ENCODE measurements around the gene PTGDR.

The PTGDR gene

DNA sequence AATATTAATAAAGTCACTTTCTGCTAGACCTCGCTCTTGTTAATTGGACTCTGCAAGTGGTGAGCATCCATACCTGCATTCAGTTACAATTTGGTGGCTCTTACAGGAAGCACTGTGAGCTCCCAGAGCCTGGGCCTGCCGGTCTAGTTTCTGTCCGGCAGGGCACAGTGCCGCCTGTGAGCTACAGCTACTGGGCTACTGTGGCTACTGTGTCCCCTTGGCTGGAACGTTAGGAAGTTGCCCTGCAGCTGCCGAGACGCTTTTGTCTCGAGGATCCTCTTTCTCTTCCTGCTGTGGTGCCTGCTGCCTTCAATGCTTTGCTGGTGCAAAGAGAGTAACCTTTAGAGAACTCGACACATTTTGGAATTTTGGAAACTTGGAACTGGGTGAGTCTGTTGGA, 44.6 kb upstream of the PTGDR start:
- TF ChIP-seq, protein P1, sequence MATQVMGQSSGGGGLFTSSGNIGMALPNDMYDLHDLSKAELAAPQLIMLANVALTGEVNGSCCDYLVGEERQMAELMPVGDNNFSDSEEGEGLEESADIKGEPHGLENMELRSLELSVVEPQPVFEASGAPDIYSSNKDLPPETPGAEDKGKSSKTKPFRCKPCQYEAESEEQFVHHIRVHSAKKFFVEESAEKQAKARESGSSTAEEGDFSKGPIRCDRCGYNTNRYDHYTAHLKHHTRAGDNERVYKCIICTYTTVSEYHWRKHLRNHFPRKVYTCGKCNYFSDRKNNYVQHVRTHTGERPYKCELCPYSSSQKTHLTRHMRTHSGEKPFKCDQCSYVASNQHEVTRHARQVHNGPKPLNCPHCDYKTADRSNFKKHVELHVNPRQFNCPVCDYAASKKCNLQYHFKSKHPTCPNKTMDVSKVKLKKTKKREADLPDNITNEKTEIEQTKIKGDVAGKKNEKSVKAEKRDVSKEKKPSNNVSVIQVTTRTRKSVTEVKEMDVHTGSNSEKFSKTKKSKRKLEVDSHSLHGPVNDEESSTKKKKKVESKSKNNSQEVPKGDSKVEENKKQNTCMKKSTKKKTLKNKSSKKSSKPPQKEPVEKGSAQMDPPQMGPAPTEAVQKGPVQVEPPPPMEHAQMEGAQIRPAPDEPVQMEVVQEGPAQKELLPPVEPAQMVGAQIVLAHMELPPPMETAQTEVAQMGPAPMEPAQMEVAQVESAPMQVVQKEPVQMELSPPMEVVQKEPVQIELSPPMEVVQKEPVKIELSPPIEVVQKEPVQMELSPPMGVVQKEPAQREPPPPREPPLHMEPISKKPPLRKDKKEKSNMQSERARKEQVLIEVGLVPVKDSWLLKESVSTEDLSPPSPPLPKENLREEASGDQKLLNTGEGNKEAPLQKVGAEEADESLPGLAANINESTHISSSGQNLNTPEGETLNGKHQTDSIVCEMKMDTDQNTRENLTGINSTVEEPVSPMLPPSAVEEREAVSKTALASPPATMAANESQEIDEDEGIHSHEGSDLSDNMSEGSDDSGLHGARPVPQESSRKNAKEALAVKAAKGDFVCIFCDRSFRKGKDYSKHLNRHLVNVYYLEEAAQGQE (IDR thresholded peaks at IDR 0.05; ENCODE audit: low read depth), result no peak
- no peak for TF ChIP-seq TEAD4 (IDR thresholded peaks at IDR 0.05)

DNA sequence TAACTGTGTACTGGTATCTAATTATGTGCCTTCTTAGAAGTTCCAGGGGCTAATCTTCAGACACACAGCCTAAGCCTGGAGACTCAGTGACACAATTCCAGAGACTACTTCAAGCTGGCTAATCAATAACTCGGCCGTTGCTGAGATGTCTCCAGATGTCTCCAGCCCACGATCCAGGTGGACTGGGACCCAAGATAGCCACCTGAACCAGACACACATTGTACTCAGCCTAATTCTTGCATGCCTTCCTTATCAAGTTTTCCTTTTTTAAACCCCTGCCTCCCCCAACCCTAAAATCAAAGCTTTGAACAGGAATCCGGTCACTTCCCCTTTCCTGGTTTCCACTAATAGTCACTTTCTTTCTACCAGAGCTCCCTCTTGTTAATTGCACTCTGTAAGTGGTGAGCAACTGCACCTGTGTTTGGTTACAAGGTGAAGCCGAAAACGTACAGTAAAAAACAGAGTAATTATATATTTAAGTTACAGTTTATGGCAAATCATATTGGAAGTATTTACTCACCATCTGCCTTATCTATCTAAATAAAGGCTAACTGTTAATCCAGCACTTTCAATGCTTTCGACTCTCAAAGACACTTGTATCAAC, 39.8 kb upstream of the PTGDR start:
- TF ChIP-seq FOXM1 (IDR thresholded peaks at IDR 0.05; ENCODE audit: borderline replicate concordance, low read depth) (no peak), YY1 (IDR thresholded peaks at IDR 0.05; ENCODE audit: low read depth) (no peak), RAD21 (IDR thresholded peaks at IDR 0.05; ENCODE audit: low read depth) (no peak), EP300 (IDR thresholded peaks at IDR 0.05; ENCODE audit: borderline replicate concordance) (no peak), ZBTB7A (IDR thresholded peaks at IDR 0.05; ENCODE audit: low read depth) (no peak), TEAD4 (IDR thresholded peaks at IDR 0.05) (no peak), NFIC (IDR thresholded peaks at IDR 0.05) (no peak), TCF12 (IDR thresholded peaks at IDR 0.05; ENCODE audit: low read depth) (no peak), CREB1 (IDR thresholded peaks at IDR 0.05; ENCODE audit: low read depth) (no peak), CEBPB (IDR thresholded peaks at IDR 0.05) (no peak), EGR1 (IDR thresholded peaks at IDR 0.05) (no peak), TAF1 (IDR thresholded peaks at IDR 0.05; ENCODE audit: low read depth) (no peak)
- TF ChIP-seq, protein P1 (IDR thresholded peaks at IDR 0.05; ENCODE audit: low read depth), result no peak
- TF ChIP-seq, protein P2, sequence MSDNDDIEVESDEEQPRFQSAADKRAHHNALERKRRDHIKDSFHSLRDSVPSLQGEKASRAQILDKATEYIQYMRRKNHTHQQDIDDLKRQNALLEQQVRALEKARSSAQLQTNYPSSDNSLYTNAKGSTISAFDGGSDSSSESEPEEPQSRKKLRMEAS (IDR thresholded peaks at IDR 0.05), result no peak
- TF ChIP-seq, protein P3, sequence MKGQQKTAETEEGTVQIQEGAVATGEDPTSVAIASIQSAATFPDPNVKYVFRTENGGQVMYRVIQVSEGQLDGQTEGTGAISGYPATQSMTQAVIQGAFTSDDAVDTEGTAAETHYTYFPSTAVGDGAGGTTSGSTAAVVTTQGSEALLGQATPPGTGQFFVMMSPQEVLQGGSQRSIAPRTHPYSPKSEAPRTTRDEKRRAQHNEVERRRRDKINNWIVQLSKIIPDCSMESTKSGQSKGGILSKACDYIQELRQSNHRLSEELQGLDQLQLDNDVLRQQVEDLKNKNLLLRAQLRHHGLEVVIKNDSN (IDR thresholded peaks at IDR 0.05), result no peak

DNA sequence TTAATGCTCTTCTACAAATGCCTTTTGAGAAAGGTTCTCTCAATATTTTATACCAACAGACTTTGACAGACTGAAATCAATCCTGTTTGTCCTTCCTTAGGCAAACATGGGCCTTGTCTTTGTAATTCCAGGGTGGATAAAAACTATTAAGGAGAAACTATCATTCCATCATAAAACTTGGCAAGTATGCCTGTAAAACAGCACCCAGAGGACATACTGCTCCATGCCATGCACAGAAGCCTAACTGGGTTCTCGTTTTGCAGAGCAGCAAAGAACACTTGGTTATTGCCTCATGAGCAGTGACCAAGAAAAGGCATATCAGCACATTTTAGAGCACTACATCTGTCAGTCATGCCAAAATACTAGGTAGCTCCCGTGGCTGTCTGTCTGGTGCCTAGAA, 33.8 kb upstream of the PTGDR start:
- TF ChIP-seq EP300 (IDR thresholded peaks at IDR 0.05; ENCODE audit: borderline replicate concordance), result no peak

DNA sequence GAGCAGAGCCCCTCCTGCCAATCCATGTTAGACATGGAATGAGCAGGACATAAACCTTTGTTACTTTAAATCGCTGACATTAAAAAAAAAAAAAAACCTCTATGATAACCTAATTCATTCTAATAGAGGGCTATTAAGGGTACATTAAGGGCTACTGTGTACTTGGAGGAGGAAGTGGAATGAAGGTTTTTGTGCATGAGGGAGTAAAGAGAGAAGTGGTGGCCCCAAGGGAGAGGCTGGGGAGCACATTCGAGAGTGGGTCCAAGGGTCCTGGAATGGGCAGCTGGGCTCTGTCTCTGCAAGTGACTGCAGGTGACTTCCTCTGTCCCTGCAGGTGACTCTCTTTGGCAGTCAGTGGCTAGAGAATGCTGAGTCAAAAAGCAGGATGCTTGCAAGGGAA, 32.1 kb upstream of the PTGDR start:
- TF ChIP-seq EP300 (IDR thresholded peaks at IDR 0.05; ENCODE audit: borderline replicate concordance) (no peak), NFIC (IDR thresholded peaks at IDR 0.05) (no peak), YY1 (IDR thresholded peaks at IDR 0.05; ENCODE audit: low read depth) (no peak), ZBTB7A (IDR thresholded peaks at IDR 0.05; ENCODE audit: low read depth) (no peak), TCF12 (IDR thresholded peaks at IDR 0.05; ENCODE audit: low read depth) (no peak), CREB1 (IDR thresholded peaks at IDR 0.05; ENCODE audit: low read depth) (no peak), TEAD4 (IDR thresholded peaks at IDR 0.05) (no peak), TAF1 (IDR thresholded peaks at IDR 0.05; ENCODE audit: low read depth) (no peak), FOXM1 (IDR thresholded peaks at IDR 0.05; ENCODE audit: borderline replicate concordance, low read depth) (no peak), EGR1 (IDR thresholded peaks at IDR 0.05) (no peak), CEBPB (IDR thresholded peaks at IDR 0.05) (no peak), RAD21 (IDR thresholded peaks at IDR 0.05; ENCODE audit: low read depth) (no peak)
- TF ChIP-seq, protein P2 (IDR thresholded peaks at IDR 0.05), result no peak
- TF ChIP-seq, protein P3 (IDR thresholded peaks at IDR 0.05), result no peak
- TF ChIP-seq, protein P1 (IDR thresholded peaks at IDR 0.05; ENCODE audit: low read depth), result no peak

All from Ishikawa (cell line).